ENCODE results near the gene CUL4A. TPM values are rescaled to one million over a fixed set of nuclear protein-coding genes. Genes with fewer than 3 reads are reported as not detected.

CUL4A gene
- total RNA-seq, 1 donor from 2014 or later, result 60.1 TPM

DNA sequence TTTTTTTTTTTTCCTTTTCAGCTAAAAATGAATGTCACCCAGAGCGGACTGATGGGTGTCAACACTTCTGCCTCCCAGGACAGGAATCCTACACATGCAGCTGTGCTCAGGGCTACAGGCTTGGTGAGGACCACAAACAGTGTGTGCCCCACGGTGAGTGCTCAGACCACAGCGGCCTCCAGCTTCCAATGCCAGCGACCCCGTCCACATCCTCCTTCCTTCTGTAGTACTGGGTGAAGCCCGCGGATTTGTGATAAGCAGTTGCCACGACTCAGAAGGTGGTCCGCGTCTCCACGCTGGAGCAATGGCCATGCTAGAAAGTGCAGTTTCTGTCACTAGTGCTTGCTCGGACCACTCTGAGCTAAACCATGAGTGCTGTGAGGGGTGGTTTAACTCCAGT is 44.9 kb upstream of the CUL4A start:
- no peaks in the 10 kb centered on the region for H3K36me3 ChIP-seq
- ATAC-seq, result no peak
- intact Hi-C loops (cut with DNase I), result no loop called here

DNA sequence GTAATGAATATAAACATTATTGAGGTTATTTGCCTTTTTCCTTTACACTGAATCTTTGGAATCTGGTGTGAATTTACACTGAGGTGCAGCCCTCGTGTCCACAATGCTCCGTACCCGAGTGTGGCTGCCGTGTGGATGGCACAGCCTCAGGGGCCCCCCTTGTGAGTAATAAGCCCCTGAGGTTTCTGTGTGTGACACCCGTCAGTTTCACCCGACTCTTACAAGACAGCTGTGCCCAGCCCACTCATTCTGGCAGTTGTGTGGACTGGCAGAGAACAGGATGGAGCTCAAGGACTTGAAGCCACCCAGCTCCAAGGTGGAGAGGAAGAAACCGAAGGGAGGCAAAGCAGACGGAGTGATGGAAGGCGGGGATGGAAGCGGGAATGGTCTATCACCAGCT is 43.1 kb upstream of the CUL4A start:
- peaks cover 10% of the 10 kb centered on the region for H3K27me3 ChIP-seq (ENCODE audit: low read depth)
- no peaks in the 10 kb centered on the region for H3K9me3 ChIP-seq
- no peak for DNase-seq
- TF ChIP-seq, protein P1, sequence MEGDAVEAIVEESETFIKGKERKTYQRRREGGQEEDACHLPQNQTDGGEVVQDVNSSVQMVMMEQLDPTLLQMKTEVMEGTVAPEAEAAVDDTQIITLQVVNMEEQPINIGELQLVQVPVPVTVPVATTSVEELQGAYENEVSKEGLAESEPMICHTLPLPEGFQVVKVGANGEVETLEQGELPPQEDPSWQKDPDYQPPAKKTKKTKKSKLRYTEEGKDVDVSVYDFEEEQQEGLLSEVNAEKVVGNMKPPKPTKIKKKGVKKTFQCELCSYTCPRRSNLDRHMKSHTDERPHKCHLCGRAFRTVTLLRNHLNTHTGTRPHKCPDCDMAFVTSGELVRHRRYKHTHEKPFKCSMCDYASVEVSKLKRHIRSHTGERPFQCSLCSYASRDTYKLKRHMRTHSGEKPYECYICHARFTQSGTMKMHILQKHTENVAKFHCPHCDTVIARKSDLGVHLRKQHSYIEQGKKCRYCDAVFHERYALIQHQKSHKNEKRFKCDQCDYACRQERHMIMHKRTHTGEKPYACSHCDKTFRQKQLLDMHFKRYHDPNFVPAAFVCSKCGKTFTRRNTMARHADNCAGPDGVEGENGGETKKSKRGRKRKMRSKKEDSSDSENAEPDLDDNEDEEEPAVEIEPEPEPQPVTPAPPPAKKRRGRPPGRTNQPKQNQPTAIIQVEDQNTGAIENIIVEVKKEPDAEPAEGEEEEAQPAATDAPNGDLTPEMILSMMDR (IDR thresholded peaks at IDR 0.05), result no peak
- no peak overlapping the region for H3K27ac ChIP-seq
- H3K4me3 ChIP-seq, result no peak overlapping the region
- intact Hi-C loops (cut with DNase I), result no loop called here
- ATAC-seq, result no peak
- H3K4me1 ChIP-seq, result no peaks in the 10 kb centered on the region
- no peaks in the 10 kb centered on the region for H3K36me3 ChIP-seq

More for the DNA sequence above, 44.9 kb upstream of the CUL4A start:
- DNase-seq, result no peak
- TF ChIP-seq, protein P1 (IDR thresholded peaks at IDR 0.05), result no peak
- H3K4me1 ChIP-seq, result no peaks in the 10 kb centered on the region
- peaks cover 21% of the 10 kb centered on the region for H3K27me3 ChIP-seq (ENCODE audit: low read depth)
- no peak overlapping the region for H3K4me3 ChIP-seq
- H3K9me3 ChIP-seq, result no peaks in the 10 kb centered on the region
- H3K27ac ChIP-seq, result no peak overlapping the region

DNA sequence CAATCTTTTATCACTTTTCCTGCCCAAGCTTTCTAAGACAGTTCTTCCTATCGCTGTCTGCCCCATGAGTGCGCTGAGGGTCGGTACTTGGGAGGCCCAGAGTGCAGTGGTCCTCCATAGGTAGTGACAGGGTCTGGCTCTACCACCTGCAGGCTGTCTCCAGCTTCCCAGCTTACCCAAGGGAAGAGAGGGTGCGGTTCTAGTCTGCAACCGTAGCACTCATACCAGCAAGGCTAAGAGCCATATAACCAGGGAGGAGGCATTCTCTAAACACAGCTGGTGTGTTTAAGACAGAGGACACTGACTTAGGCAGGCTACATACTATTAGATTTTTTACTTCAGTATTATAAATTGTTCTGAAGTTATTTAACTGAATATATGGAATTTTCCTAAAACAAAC is 42.7 kb upstream of the CUL4A start:
- Histone ChIP-seq H3K9me3 (no peaks in the 10 kb centered on the region), H3K27me3 (ENCODE audit: low read depth) (peaks cover 7% of the 10 kb centered on the region), H3K36me3 (peaks cover 2% of the 10 kb centered on the region), H3K4me3 (no peak overlapping the region), H3K27ac (no peak overlapping the region), H3K4me1 (no peaks in the 10 kb centered on the region)
- intact Hi-C loops (cut with DNase I), result no loop called here
- TF ChIP-seq, protein P1 (IDR thresholded peaks at IDR 0.05), result no peak
- no peak for ATAC-seq
- DNase-seq, result no peak

DNA sequence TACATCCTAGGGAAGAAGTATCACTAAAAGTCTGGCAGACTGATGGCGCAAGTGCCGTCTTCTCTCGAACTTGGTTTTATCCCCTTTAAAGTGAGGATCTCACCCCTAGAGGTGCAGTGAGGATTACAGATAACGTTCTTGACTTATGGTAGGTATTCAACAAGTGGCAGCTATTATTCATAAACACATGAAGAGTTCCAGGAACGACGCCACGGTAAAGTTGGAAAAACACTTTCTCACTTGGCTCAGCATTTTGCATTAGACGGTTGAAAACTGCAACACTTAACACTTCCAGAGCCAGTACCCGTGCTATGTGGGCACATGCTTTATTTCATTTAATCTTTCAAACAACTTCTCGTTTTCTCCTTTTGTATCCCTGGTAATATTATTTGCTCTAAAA is 42.3 kb upstream of the CUL4A start:
- TF ChIP-seq, protein P1 (IDR thresholded peaks at IDR 0.05), result no peak
- peaks cover 6% of the 10 kb centered on the region for H3K36me3 ChIP-seq
- DNase-seq (no peak), ATAC-seq (no peak)
- intact Hi-C loops (cut with DNase I), result no loop called here
- H3K4me3 ChIP-seq, result no peak overlapping the region
- no peaks in the 10 kb centered on the region for H3K4me1 ChIP-seq
- no peaks in the 10 kb centered on the region for H3K9me3 ChIP-seq
- no peak overlapping the region for H3K27ac ChIP-seq
- H3K27me3 ChIP-seq (ENCODE audit: low read depth), result peaks cover 7% of the 10 kb centered on the region

DNA sequence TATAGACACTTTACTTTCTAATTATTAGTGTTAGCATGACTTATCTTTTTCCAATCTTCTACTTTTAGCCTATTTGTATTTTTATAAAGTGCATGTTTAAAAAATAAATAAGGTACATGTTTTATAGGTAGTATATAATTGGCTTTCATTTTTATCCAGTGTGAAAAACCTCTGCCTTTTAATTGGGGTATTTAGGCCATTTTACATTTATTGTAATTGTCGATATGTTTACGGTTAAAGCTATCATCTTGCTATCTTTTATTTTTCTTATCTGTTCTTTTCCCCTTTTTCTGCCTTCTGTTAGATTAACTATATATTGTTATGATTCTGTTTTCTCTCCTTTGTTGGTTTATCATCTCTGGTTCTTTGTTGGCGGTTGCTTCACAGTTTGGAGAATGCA is 41.8 kb upstream of the CUL4A start:
- no peak for DNase-seq
- no peak overlapping the region for H3K27ac ChIP-seq
- no peaks in the 10 kb centered on the region for H3K9me3 ChIP-seq
- no peak for ATAC-seq
- intact Hi-C loops (cut with DNase I), result no loop called here
- peaks cover 6% of the 10 kb centered on the region for H3K36me3 ChIP-seq
- TF ChIP-seq, protein P1 (IDR thresholded peaks at IDR 0.05), result no peak
- peaks cover 7% of the 10 kb centered on the region for H3K27me3 ChIP-seq (ENCODE audit: low read depth)
- H3K4me3 ChIP-seq, result no peak overlapping the region
- no peaks in the 10 kb centered on the region for H3K4me1 ChIP-seq

DNA sequence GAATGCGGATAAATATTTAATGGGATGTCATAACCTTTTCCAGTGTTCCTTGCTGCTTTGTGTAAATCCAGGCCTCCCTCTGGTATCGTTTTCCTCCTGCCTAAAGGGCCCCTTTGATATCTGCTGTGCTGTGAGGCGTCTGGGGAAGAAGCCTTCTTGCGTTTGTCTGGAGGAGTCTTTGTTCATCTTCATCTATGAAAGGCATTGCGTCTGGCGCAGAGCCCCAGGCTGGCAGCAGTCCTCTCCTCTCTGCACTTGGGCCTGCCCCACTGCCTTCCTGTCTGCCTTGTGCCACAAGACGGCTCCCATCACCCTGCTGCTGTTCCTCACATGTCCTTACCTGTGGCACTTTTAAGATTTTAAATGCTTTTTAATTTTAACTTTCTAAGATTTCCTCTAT is 41.2 kb upstream of the CUL4A start:
- Histone ChIP-seq H3K36me3 (peaks cover 11% of the 10 kb centered on the region), H3K27ac (no peak overlapping the region), H3K4me3 (no peak overlapping the region), H3K4me1 (no peaks in the 10 kb centered on the region), H3K9me3 (no peaks in the 10 kb centered on the region), H3K27me3 (ENCODE audit: low read depth) (peaks cover 3% of the 10 kb centered on the region)
- no peak for DNase-seq
- TF ChIP-seq, protein P1 (IDR thresholded peaks at IDR 0.05), result no peak
- intact Hi-C loops (cut with DNase I), result no loop called here
- no peak for ATAC-seq
